NCI-H82 treated with DMSO at 0.1 percent for 48 hours (cell line): ENCODE results near the gene AMOTL2.

Experiments
- DNase-seq: peaks from one replicate; lab custom pipeline; 2025; ENCODE audit not compliant: unreplicated experiment; lab: John Stamatoyannopoulos, UW

The AMOTL2 gene

GRCh38 chr3:134374105-134374790, at the start of gene AMOTL2:
AMOTL2 (minus strand) TSS chr3:134374447; CDS start chr3:134371433, 3,014 bp downstream.
- DNase-seq, result peak; percentile 82

GRCh38 chr3:134423153-134423552, 48.9 kb upstream of the AMOTL2 start:
- peak; percentile 95 for DNase-seq

- DNase-seq, result no peak
Measured at GRCh38 chr3:134419960-134420321, 45.7 kb upstream of the AMOTL2 start.

GRCh38 chr3:134419214-134419959, 45.1 kb upstream of the AMOTL2 start:
- DNase-seq, result no peak

- no peak for DNase-seq
Measured at GRCh38 chr3:134409041-134409440, 34.8 kb upstream of the AMOTL2 start.

GRCh38 chr3:134407239-134407625, 33.0 kb upstream of the AMOTL2 start:
- DNase-seq, result no peak

GRCh38 chr3:134406331-134407238, 32.3 kb upstream of the AMOTL2 start:
- peak; percentile 93 for DNase-seq

- DNase-seq, result no peak
Measured at GRCh38 chr3:134404366-134404885, 30.2 kb upstream of the AMOTL2 start.

GRCh38 chr3:134397755-134398154, 23.5 kb upstream of the AMOTL2 start:
- no peak for DNase-seq

GRCh38 chr3:134395103-134395502, 20.9 kb upstream of the AMOTL2 start:
- no peak for DNase-seq

- DNase-seq, result no peak
Measured at GRCh38 chr3:134394380-134394779, 20.1 kb upstream of the AMOTL2 start.

- no peak for DNase-seq
Measured at GRCh38 chr3:134393074-134393473, 18.8 kb upstream of the AMOTL2 start.

GRCh38 chr3:134392336-134392983, 18.2 kb upstream of the AMOTL2 start:
- DNase-seq, result peak; percentile 83

GRCh38 chr3:134389865-134390264, 15.6 kb upstream of the AMOTL2 start:
- DNase-seq, result no peak

GRCh38 chr3:134388788-134389485, 14.7 kb upstream of the AMOTL2 start:
- no peak for DNase-seq

GRCh38 chr3:134388292-134388691, 14.0 kb upstream of the AMOTL2 start:
- DNase-seq, result no peak

- DNase-seq, result no peak
Measured at GRCh38 chr3:134387293-134387692, 13.0 kb upstream of the AMOTL2 start.

GRCh38 chr3:134384963-134385362, 10.7 kb upstream of the AMOTL2 start:
- DNase-seq, result no peak

GRCh38 chr3:134381831-134382442, 7.7 kb upstream of the AMOTL2 start:
- no peak for DNase-seq

GRCh38 chr3:134381076-134381475, 6.8 kb upstream of the AMOTL2 start:
- no peak for DNase-seq
